Activated CD8-positive, alpha-beta memory T cell treated with anti-CD3 and anti-CD28 coated beads for 4 hours (primary cell): ENCODE data around the gene TPD52L1.

Experiments used
- DNase-seq, 2 donors: peaks; one replicate each; pipeline ENCODE4 v3.0.0-alpha.2; 2020; ENCODE audit warnings: low read depth in 2 of 2

TPD52L1 gene

GRCh38 chr6:125208625-125209249 lies 55.2 kb downstream of the TPD52L1 start:
- DNase-seq: no peak

- DNase-seq: no peak
Observed at GRCh38 chr6:125210667-125211066, 57.1 kb downstream of the TPD52L1 start.

GRCh38 chr6:125211352-125211751 lies 57.8 kb downstream of the TPD52L1 start:
- no peak for DNase-seq

- no peak for DNase-seq
Observed at GRCh38 chr6:125212377-125212776, 58.8 kb downstream of the TPD52L1 start.

GRCh38 chr6:125213939-125214338 lies 60.4 kb downstream of the TPD52L1 start:
- no peak for DNase-seq

GRCh38 chr6:125215252-125215819 lies 61.8 kb downstream of the TPD52L1 start:
- DNase-seq: no peak

- DNase-seq: no peak
Observed at GRCh38 chr6:125216015-125216414, 62.4 kb downstream of the TPD52L1 start.

GRCh38 chr6:125217369-125217768 lies 63.8 kb downstream of the TPD52L1 start:
- no peak for DNase-seq

GRCh38 chr6:125217992-125218391 lies 64.4 kb downstream of the TPD52L1 start:
- no peak for DNase-seq

GRCh38 chr6:125219361-125219895 lies 65.9 kb downstream of the TPD52L1 start:
- DNase-seq: no peak

GRCh38 chr6:125220712-125221111 lies 67.1 kb downstream of the TPD52L1 start:
- no peak for DNase-seq

- DNase-seq: no peak
Observed at GRCh38 chr6:125222531-125223455, 69.2 kb downstream of the TPD52L1 start.

GRCh38 chr6:125224231-125224861 lies 70.8 kb downstream of the TPD52L1 start:
- no peak for DNase-seq

- DNase-seq: no peak
Observed at GRCh38 chr6:125227244-125227643, 73.7 kb downstream of the TPD52L1 start.

- DNase-seq: no peak
Observed at GRCh38 chr6:125228981-125229479, 75.5 kb downstream of the TPD52L1 start.

GRCh38 chr6:125230674-125231073 lies 77.1 kb downstream of the TPD52L1 start:
- no peak for DNase-seq

- DNase-seq: no peak
Observed at GRCh38 chr6:125231133-125231532, 77.6 kb downstream of the TPD52L1 start.

- DNase-seq: no peak
Observed at GRCh38 chr6:125231574-125232343, 78.2 kb downstream of the TPD52L1 start.

GRCh38 chr6:125232466-125232865 lies 78.9 kb downstream of the TPD52L1 start:
- DNase-seq: no peak

- DNase-seq: no peak
Observed at GRCh38 chr6:125233202-125233601, 79.6 kb downstream of the TPD52L1 start.
